Karpas-422 (cell line): ENCODE measurements around the gene RPH3AL. TPM values are rescaled to one million over a fixed set of nuclear protein-coding genes. Genes with fewer than 3 reads are reported as not detected.
A peak's percentile ranks its signal among the peaks of the same experiment; 100 is the strongest.

Experiments used
- DNase-seq: peaks from one replicate; pipeline ENCODE4 v3.0.0-alpha.2; 2015
- H2AFZ ChIP-seq: fragments of 200-600 bp; sonication (generic); 2 replicates; pipeline ENCODE4 v1.6.1; 2014; ENCODE audit warnings: antibody characterized with exemption, low read length, mixed read lengths
- H3K27ac ChIP-seq: fragments of 200-600 bp; sonication (generic); 2 replicates; pipeline ENCODE4 v1.5.1; 2014; ENCODE audit warnings: mild to moderate bottlenecking, low read length, moderate library complexity
- H3K27me3 ChIP-seq: fragments of 200-600 bp; sonication (generic); 2 replicates; pipeline ENCODE4 v1.6.1; 2014; ENCODE audit warnings: low read length, mixed read lengths
- H3K36me3 ChIP-seq: fragments of 200-600 bp; sonication (generic); 2 replicates; pipeline ENCODE4 v1.6.1; 2014; ENCODE audit warnings: low read length, mixed read lengths; ENCODE audit not compliant: insufficient read depth
- H3K4me1 ChIP-seq: fragments of 200-600 bp; sonication (generic); 2 replicates; pipeline ENCODE4 v1.6.1; 2014; ENCODE audit warnings: mild to moderate bottlenecking, low read length, mixed read lengths
- H3K4me2 ChIP-seq: fragments of 200-600 bp; sonication (generic); 2 replicates; pipeline ENCODE4 v1.6.1; 2014; ENCODE audit warnings: low read length, low read depth, mild to moderate bottlenecking; ENCODE audit not compliant: poor library complexity, severe bottlenecking
- H3K4me3 ChIP-seq: fragments of 200-600 bp; sonication (generic); 2 replicates; pipeline ENCODE4 v1.5.1; 2014; ENCODE audit warnings: mild to moderate bottlenecking, antibody characterized with exemption, low read length, mixed read lengths
- H3K79me2 ChIP-seq: fragments of 200-600 bp; sonication (generic); 2 replicates; pipeline ENCODE4 v1.6.1; 2014; ENCODE audit warnings: mild to moderate bottlenecking, low read length, mixed read lengths
- H3K9ac ChIP-seq: fragments of 200-600 bp; sonication (generic); 2 replicates; pipeline ENCODE4 v1.6.0; 2014; ENCODE audit warnings: low read length
- H3K9me2 ChIP-seq: fragments of 200-600 bp; sonication (generic), shearing (Covaris generic); replicated peaks from 2 replicates; pipeline ENCODE4 v1.6.0; 2014; ENCODE audit warnings: mild to moderate bottlenecking, low read length, moderate library complexity; ENCODE audit not compliant: insufficient read depth
- H3K9me3 ChIP-seq: fragments of 300-700, 200-600 bp; sonication (generic); 2 replicates; pipeline ENCODE4 v1.6.1; 2014; ENCODE audit warnings: low read length, mixed read lengths
- H4K20me1 ChIP-seq: fragments of 200-600 bp; sonication (generic); 2 replicates; pipeline ENCODE4 v1.6.1; 2014; ENCODE audit warnings: mild to moderate bottlenecking, antibody characterized with exemption, low read length, low read depth; ENCODE audit not compliant: insufficient read depth
- total RNA-seq: library from RNA; depleted of rRNA; stranded (reverse); fragments of >200 nt; shearing (Covaris generic); gene quantifications from 2 replicates; pipeline ENCODE4 v1.2.3, GENCODE V29; 2014; ENCODE audit warnings: low replicate concordance

RPH3AL gene
- total RNA-seq, 1 experiment from 2014 or later: not detected

DNA sequence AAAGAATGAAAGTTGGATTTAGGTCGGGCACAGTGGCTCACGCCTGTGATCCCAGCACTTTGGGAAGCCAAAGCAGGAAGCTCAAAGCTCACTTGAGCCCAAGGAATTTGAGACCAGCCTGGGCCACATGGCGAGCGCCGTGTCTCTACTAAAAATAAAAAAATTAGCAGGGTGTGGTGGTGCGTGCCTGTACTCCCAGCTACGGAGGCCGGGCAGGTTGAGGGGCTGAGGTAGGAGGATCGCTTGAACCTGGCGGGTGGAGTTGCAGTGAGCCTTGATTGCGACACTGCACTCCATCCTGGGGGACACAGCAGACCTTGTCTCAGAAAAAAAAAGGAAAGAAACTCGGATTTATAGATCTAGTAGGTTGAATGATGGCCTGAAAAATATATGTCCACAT, 37.4 kb upstream of the RPH3AL start:
- no peaks in the 10 kb centered on the region for H3K9me2 ChIP-seq
- H3K4me2 ChIP-seq: no peak overlapping the region
- no peak overlapping the region for H3K9ac ChIP-seq
- H3K9me3 ChIP-seq: no peaks in the 10 kb centered on the region
- no peaks in the 10 kb centered on the region for H3K36me3 ChIP-seq
- no peak overlapping the region for H2AFZ ChIP-seq
- H3K27me3 ChIP-seq: no peaks in the 10 kb centered on the region
- H3K4me3 ChIP-seq: no peak overlapping the region
- H4K20me1 ChIP-seq: 0 out of 2 replicates have a peak, but pooled peaks cover 6% of the 10 kb centered on the region
- no peak overlapping the region for H3K27ac ChIP-seq
- DNase-seq: no peak
- no peaks in the 10 kb centered on the region for H3K79me2 ChIP-seq
- 0 out of 2 replicates have a peak, but pooled peaks cover 2% of the 10 kb centered on the region for H3K4me1 ChIP-seq

DNA sequence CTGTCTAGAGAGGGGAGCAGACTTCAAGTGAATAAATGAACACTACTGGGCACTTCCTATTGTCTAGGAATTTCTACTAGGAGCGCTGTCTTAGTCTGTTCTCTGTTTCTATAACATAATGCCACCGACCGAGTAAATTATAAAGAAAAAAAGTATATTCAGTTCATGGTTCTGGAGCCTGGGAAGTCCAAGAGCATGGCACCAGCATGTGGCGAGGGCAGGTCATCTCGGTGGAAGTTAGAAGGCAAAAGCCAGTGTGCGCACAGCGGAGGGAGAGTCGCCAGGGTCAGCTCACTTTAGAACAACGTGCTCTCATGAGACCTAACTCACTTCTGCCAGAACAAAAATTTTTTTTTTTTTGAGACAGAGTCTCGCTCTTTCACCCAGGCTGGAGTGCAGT, 35.5 kb upstream of the RPH3AL start:
- no peak overlapping the region for H3K9ac ChIP-seq
- H2AFZ ChIP-seq: no peak overlapping the region
- no peaks in the 10 kb centered on the region for H3K79me2 ChIP-seq
- H3K27ac ChIP-seq: no peak overlapping the region
- 0 out of 2 replicates have a peak, but pooled peaks cover 2% of the 10 kb centered on the region for H3K4me1 ChIP-seq
- no peak overlapping the region for H3K4me2 ChIP-seq
- H3K36me3 ChIP-seq: no peaks in the 10 kb centered on the region
- no peaks in the 10 kb centered on the region for H3K9me3 ChIP-seq
- H3K27me3 ChIP-seq: no peaks in the 10 kb centered on the region
- no peaks in the 10 kb centered on the region for H3K9me2 ChIP-seq
- 0 out of 2 replicates have a peak, but pooled peaks cover 6% of the 10 kb centered on the region for H4K20me1 ChIP-seq
- DNase-seq: no peak
- no peak overlapping the region for H3K4me3 ChIP-seq

DNA sequence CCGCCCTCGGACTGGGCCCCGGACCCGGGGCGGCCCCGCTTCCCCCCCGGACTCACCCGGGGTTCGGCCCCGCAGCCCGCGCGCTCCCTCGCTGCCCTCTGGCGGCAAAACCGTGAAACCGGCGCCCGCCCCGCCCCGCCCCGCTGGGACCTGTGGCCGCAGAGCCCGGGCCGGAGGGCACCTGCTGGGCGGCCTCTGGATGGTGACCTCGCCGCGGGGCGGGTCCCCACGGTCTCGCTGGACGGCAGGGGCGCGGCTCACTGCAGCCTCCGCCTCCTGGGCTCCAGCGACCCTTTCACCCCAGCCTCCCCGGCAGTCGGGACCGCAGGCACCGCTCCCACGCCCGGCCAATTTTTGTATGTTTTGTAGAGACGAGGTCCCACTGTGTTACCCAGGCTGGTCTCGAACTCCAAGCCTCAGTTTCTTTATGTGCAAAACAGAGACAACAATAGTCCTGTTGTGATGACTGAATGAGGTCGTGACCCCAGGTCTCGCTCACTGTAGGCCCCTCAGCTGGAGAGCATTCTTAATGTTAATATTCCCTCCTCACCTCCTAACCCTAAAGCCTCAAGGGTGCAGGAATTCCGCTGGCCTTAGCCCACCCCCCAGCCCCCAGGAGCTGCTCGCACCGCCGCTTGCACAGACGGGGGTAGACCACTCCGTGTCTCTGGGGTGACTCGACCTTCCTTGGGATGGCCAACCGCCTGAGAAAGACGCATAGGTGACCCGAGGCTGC, 33.7 kb upstream of the RPH3AL start:
- H4K20me1 ChIP-seq: 0 out of 2 replicates have a peak, but pooled peaks cover 6% of the 10 kb centered on the region
- no peak overlapping the region for H3K4me3 ChIP-seq
- peak overlapping the region; percentile 35 for H3K4me2 ChIP-seq
- H3K27ac ChIP-seq: no peak overlapping the region
- H3K9me2 ChIP-seq: no peaks in the 10 kb centered on the region
- no peaks in the 10 kb centered on the region for H3K79me2 ChIP-seq
- H3K9me3 ChIP-seq: no peaks in the 10 kb centered on the region
- H3K9ac ChIP-seq: no peak overlapping the region; the same call in 1 of the 2 replicates
- DNase-seq: peak; percentile 81
- H3K27me3 ChIP-seq: no peaks in the 10 kb centered on the region
- H3K36me3 ChIP-seq: no peaks in the 10 kb centered on the region
- 0 out of 2 replicates have a peak, but pooled peaks cover 2% of the 10 kb centered on the region for H3K4me1 ChIP-seq
- H2AFZ ChIP-seq: no peak overlapping the region

DNA sequence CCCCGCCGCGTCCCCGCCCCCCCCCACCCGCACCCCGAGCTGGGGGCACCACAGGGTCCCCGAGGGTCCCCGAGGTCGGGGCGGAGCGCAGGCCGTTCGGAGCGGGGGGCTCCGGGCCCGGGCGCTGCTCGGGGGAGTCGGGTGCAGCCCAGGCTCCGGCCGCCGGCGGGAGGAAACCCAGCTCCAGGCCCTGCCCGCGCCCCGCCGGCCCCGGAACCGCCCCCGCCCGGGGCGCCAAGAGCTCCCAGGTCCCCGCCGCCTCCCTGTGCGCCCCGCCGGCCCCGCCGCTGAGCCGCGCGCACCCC, 33.2 kb upstream of the RPH3AL start:
- Histone ChIP-seq H3K9ac (no peak overlapping the region; the same call in 1 of the 2 replicates), H3K27me3 (no peaks in the 10 kb centered on the region), H3K27ac (no peak overlapping the region), H3K4me1 (0 out of 2 replicates have a peak, but pooled peaks cover 2% of the 10 kb centered on the region), H3K79me2 (no peaks in the 10 kb centered on the region), H4K20me1 (0 out of 2 replicates have a peak, but pooled peaks cover 6% of the 10 kb centered on the region), H3K9me3 (no peaks in the 10 kb centered on the region), H3K4me2 (no peak overlapping the region), H3K4me3 (no peak overlapping the region), H3K36me3 (no peaks in the 10 kb centered on the region), H3K9me2 (no peaks in the 10 kb centered on the region), H2AFZ (no peak overlapping the region)
- DNase-seq: no peak

DNA sequence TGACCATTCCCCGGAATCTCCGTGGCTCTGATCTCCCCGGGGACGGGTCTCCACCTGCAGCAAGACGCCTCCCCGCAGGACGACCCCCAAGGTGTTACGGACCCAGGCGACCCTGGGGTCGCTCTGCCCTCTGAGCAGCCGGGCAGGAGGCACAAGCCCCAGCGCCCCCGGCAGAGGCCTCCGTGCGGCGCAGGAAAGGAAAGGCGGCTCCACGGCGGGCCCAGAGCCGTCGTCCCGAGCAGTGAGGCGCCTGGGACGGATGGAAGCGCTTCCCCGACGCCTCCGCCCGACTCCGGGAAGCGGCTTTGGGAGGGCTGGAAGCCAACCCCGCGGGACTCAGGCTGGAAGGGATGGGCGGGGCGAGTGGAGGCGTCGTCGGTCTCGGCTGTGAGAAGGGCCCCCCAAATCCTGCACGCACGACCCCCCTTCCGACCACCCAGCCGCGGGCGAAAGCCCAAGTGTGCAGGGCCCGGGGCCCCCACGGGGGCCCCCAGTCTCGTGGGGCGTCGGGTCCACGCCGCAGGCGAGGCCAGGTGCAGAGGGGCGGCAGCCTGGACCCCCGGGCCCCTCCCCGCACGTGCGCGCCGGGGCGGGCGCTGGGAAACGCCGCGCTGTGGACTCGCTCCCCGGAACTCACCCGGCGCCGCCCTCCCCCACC, 32.7 kb upstream of the RPH3AL start:
- no peaks in the 10 kb centered on the region for H3K9me3 ChIP-seq
- H4K20me1 ChIP-seq: 0 out of 2 replicates have a peak, but pooled peaks cover 6% of the 10 kb centered on the region
- no peaks in the 10 kb centered on the region for H3K36me3 ChIP-seq
- no peak overlapping the region for H3K4me2 ChIP-seq
- H3K9ac ChIP-seq: no peak overlapping the region
- no peak overlapping the region for H3K27ac ChIP-seq
- no peaks in the 10 kb centered on the region for H3K9me2 ChIP-seq
- H3K79me2 ChIP-seq: no peaks in the 10 kb centered on the region
- no peak overlapping the region for H2AFZ ChIP-seq
- H3K4me1 ChIP-seq: 0 out of 2 replicates have a peak, but pooled peaks cover 2% of the 10 kb centered on the region
- no peaks in the 10 kb centered on the region for H3K27me3 ChIP-seq
- DNase-seq: no peak
- H3K4me3 ChIP-seq: no peak overlapping the region

DNA sequence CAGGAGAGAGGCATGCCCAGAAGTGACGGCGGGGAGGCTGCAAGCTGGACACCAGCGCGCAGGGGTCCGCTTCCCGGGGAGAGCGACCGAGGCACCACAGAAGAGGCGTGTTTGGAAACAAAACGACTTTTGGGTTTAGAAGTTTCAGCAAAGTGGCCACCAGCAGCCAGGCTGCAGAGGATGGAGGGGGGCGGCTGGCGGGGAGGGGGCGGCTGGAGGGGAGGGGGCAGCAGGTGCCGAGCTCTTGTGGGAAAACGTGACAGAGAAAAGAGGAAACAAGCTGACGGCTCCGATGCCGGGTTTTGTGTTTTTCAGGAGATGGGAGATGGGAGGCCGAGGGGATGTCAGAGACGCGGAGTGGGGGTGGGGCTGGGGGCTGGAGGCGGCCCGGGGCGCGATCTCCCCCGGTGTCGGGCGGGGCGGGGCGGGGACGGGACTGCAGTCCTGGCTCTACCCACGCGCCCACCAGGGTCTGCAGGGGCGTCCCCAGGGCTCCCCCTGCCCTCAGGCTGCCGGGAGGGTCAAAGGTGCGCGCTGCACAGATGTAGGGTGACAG, 32.1 kb upstream of the RPH3AL start:
- Histone ChIP-seq H3K9me2 (no peaks in the 10 kb centered on the region), H3K4me3 (no peak overlapping the region), H4K20me1 (0 out of 2 replicates have a peak, but pooled peaks cover 6% of the 10 kb centered on the region), H3K4me2 (no peak overlapping the region), H3K9ac (no peak overlapping the region), H3K4me1 (0 out of 2 replicates have a peak, but pooled peaks cover 2% of the 10 kb centered on the region), H3K27me3 (no peaks in the 10 kb centered on the region), H3K79me2 (no peaks in the 10 kb centered on the region), H2AFZ (no peak overlapping the region), H3K36me3 (no peaks in the 10 kb centered on the region), H3K27ac (no peak overlapping the region), H3K9me3 (no peaks in the 10 kb centered on the region)
- DNase-seq: no peak

DNA sequence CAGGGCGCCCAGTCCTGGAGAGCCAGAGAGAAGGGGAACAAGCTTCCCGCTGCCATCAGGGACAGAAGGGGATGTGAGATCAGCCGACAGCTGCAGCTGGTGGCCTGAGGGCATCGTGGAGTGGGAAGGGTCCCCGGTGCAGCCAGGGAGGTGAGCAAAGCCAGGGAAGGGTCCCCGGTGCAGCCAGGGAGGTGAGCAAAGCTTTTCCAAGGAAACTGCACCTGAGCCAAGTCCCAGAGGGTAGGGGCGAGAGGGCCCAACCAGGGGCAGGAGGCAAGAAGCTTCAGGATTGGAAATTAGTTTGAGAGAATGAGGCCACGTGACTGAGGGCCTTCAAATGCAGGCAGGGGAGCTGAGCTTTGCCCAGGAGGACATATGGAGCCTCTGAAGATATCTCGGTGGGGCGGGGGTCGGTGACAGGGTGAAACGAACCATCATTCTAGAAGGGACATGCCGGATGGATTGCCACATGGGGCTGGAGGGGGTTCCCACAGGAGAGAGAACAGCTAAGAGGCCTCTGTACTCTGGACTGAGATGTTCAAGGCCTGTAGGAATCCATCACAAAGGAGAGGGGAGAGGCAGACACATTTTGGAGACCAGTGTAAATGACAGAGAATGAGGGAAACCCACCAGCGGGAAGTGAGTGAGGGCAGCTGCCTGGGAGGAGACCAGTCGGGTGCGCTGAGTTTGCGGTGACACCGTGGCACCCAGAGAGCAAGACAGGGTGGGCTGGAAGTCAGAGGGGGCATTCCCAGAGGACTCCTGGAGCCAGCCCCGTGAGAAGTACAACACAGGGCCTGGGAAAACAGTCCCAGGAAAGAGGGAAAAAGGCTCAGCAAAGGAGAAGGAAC, 31.4 kb upstream of the RPH3AL start:
- Histone ChIP-seq H3K4me2 (no peak overlapping the region), H3K79me2 (no peaks in the 10 kb centered on the region), H3K27me3 (no peaks in the 10 kb centered on the region), H3K27ac (no peak overlapping the region), H3K4me1 (0 out of 2 replicates have a peak, but pooled peaks cover 2% of the 10 kb centered on the region), H3K36me3 (no peaks in the 10 kb centered on the region), H4K20me1 (0 out of 2 replicates have a peak, but pooled peaks cover 6% of the 10 kb centered on the region), H3K9me2 (no peaks in the 10 kb centered on the region), H3K9me3 (no peaks in the 10 kb centered on the region), H3K9ac (no peak overlapping the region), H2AFZ (no peak overlapping the region), H3K4me3 (no peak overlapping the region)
- DNase-seq: no peak
